Activated CD4-positive, alpha-beta memory T cell treated with anti-CD3 and anti-CD28 coated beads, Interleukin-2, amount 10 ng/mL, durations not matched to agents 7 days and 5 days (primary cell): ENCODE data around the gene NCOR1. TPM values are rescaled to one million over a fixed set of nuclear protein-coding genes. Genes with fewer than 3 reads are reported as not detected.

Source experiments
- CTCF ChIA-PET: fragments of 350-600 bp; sonication (Branson Sonifier 250); formaldehyde crosslinking; loops from one replicate; lab custom pipeline; 2021; ENCODE audit warnings: antibody characterized with exemption, inconsistent platforms; lab: Charles Lee
- POLR2A ChIA-PET: fragments of 350-600 bp; sonication (Branson Sonifier 250); formaldehyde crosslinking; loops from one replicate; lab custom pipeline; 2021; ENCODE audit warnings: antibody characterized with exemption; lab: Charles Lee
- DNase-seq: peaks from one replicate; pipeline ENCODE4 v3.0.0-alpha.2; 2020
- H3K27ac Mint-ChIP-seq: one replicate; pipeline ENCODE4 v1.8.0; 2021; ENCODE audit warnings: mild to moderate bottlenecking, mixed read lengths
- H3K27me3 Mint-ChIP-seq: one replicate; pipeline ENCODE4 v1.8.0; 2021; ENCODE audit warnings: mixed read lengths
- H3K36me3 Mint-ChIP-seq: one replicate; pipeline ENCODE4 v1.8.0; 2021; ENCODE audit warnings: low read depth, mixed read lengths
- H3K4me1 Mint-ChIP-seq: one replicate; pipeline ENCODE4 v1.8.0; 2021; ENCODE audit warnings: mixed read lengths
- H3K4me3 Mint-ChIP-seq: one replicate; pipeline ENCODE4 v1.8.0; 2021; ENCODE audit warnings: mild to moderate bottlenecking, mixed read lengths
- H3K9me3 Mint-ChIP-seq: one replicate; pipeline ENCODE4 v1.8.0; 2021; ENCODE audit warnings: mixed read lengths
- total RNA-seq, 2 experiments: library from RNA; stranded (reverse); gene quantifications; one replicate each; pipeline ENCODE4 v1.2.3, GENCODE V29; 2021

The NCOR1 gene
- 100 to 1,000 TPM; 136 to 141 TPM for total RNA-seq

DNA sequence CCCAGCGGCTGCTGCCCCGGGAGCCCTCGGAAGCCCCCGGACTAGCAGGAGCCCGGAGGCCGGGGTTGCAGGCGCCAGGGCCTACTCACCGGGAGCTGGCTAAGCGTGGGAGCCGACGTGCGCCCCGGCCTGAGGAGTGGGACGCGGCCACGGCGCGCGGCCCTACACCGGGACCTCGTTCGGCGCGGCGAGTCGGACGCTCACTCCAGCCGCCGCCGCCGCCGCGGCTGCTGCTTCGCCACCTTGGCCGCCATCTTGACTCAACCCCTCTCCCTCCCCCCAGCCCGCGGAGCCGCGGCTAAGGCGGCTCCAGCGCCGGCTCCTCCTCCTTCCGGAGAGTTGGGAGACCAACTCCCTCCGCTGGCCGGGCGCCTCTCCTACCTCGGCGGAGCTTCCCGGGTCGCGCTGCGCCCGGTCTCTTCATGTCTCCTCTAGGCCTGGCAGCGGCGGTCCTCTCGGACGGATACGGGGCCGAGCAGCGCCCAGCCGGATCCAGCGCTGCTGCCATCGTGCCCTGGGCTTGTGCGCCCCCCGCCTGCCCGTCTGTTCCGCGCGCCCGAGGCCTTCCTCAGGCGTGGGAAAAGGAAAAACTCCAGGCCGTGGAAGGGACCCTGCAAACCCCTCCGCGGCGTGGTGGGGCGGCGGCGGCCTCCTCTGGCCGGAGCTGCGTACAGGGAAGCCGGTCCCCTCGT lies at the start of gene NCOR1:
Gene NCOR1, minus strand, starts transcription at position 262 of the 692 bp plus-strand sequence. CDS start 20,965 bp downstream, outside the sequence.
- peak; percentile 91 for DNase-seq
- Mint-ChIP-seq H3K9me3 (no peaks in the 10 kb centered on the region), H3K36me3 (peaks cover 10% of the 10 kb centered on the region), H3K4me1 (peaks cover 49% of the 10 kb centered on the region), H3K27me3 (no peaks in the 10 kb centered on the region), H3K27ac (peak within 1 kb of the TSS; percentile 77), H3K4me3 (peak within 1 kb of the TSS; percentile 97)
- ChIA-PET CTCF (interaction anchor here (0.6 to 1.3 kb wide), 6 partner anchors 9 to 204 kb away, joined by 3 to 6 read pairs (median 3); no protein-coding TSS in a partner anchor), POLR2A (interaction anchor here (0.7 to 4.3 kb wide), 17 partner anchors 8 to 321 kb away, joined by 3 to 36 read pairs (median 5); partner anchors contain the start of genes CENPV and UBB)

DNA sequence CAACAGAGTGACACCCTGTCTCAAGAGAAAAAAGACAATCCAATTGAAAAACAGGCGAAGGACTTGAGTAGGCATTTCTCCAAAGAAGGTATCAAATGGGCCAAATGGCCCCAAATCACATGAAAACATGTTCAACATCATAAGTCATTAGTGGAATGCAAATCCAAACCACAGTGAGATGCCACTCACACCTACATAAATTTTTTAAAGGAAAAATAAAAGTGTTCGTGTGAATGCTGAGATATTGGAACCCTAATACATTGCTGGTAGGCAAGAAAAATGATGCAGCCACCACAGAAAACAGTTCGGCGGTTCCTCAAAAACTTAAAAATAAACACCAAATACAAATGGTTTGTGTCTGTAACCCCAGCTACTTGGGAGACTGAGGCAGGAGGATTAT lies 46.9 kb upstream of the NCOR1 start:
- no peak overlapping the region for H3K4me3 Mint-ChIP-seq
- DNase-seq: no peak
- H3K9me3 Mint-ChIP-seq: peaks cover 6% of the 10 kb centered on the region
- peaks cover 13% of the 10 kb centered on the region for H3K36me3 Mint-ChIP-seq
- H3K27me3 Mint-ChIP-seq: no peaks in the 10 kb centered on the region
- no peak overlapping the region for H3K27ac Mint-ChIP-seq
- CTCF ChIA-PET: no interaction called here
- H3K4me1 Mint-ChIP-seq: peaks cover 5% of the 10 kb centered on the region
- POLR2A ChIA-PET: no interaction called here

DNA sequence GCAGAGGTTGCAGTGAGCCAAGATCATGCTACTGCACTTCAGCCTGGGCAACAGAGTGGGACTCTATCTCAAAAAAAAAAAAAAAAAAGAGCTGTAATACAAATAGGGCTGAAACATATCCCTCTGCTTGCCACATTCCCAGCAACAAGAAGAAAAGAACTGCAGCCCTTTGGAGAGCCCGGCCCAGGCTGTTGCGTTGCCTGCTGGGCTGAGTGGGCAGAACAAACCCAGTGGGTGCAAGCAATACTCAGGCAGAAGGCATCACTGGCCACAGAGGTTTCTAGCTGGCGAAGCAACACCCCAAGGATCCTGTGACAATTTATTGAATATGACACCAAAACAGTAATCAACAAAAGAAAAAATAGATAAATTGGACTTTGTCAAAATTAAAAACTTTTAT lies 45.7 kb upstream of the NCOR1 start:
- no peak overlapping the region for H3K4me3 Mint-ChIP-seq

DNA sequence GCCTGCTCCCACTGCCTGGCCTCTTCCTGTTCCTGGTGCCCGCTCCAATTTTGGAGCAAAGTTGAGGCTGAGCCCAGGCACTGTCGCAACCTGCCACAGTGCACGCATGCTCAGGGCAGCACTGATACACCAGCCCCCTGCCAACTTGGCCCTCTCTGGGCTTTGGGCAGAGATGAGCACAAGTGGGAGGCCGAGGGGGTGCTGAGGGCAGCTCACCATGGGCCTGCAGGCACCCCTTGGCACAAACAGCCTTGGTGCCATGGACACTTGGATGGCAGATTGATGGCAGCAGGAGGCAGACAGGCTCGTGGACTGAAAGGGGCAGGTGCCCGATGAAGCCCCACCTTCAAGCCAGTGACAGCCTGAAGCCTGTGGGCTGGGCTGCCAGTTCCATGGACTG lies 44.6 kb upstream of the NCOR1 start:
- H3K27me3 Mint-ChIP-seq: no peaks in the 10 kb centered on the region
- CTCF ChIA-PET: no interaction called here
- no peak for DNase-seq
- H3K4me1 Mint-ChIP-seq: peaks cover 8% of the 10 kb centered on the region
- H3K4me3 Mint-ChIP-seq: no peak overlapping the region
- no peak overlapping the region for H3K27ac Mint-ChIP-seq
- peaks cover 3% of the 10 kb centered on the region for H3K9me3 Mint-ChIP-seq
- peaks cover 7% of the 10 kb centered on the region for H3K36me3 Mint-ChIP-seq
- POLR2A ChIA-PET: no interaction called here

More for the DNA sequence above, 45.7 kb upstream of the NCOR1 start:
- no peak for DNase-seq
- ChIA-PET CTCF (interaction anchor here (1.2 kb wide), 1 partner anchor 192 kb away, joined by 4 read pairs; no protein-coding TSS in a partner anchor), POLR2A (no interaction called here)
- Mint-ChIP-seq H3K27ac (no peak overlapping the region), H3K27me3 (no peaks in the 10 kb centered on the region), H3K4me1 (peaks cover 2% of the 10 kb centered on the region), H3K9me3 (peaks cover 6% of the 10 kb centered on the region), H3K36me3 (peaks cover 11% of the 10 kb centered on the region)

DNA sequence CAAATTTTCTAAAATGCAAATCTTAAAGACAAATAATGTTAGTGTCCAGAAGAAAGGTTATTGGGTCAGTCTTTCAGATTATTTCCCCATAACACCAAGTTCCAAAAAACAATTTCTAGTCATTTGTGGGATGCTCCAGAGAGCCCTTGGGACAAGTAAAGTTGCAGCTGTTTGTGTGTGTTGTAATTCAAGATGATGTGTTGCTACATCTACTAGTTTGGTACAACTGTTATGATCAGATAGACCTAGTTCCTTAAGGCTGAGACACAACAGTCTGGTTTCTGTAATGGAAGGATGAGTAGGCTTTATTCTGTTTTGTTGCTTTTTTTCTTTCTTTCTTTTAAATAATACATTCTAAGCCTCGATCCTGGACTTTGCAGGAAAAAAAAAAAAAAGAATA lies 43.6 kb upstream of the NCOR1 start:
- no peaks in the 10 kb centered on the region for H3K27me3 Mint-ChIP-seq
- POLR2A ChIA-PET: no interaction called here
- CTCF ChIA-PET: no interaction called here

DNA sequence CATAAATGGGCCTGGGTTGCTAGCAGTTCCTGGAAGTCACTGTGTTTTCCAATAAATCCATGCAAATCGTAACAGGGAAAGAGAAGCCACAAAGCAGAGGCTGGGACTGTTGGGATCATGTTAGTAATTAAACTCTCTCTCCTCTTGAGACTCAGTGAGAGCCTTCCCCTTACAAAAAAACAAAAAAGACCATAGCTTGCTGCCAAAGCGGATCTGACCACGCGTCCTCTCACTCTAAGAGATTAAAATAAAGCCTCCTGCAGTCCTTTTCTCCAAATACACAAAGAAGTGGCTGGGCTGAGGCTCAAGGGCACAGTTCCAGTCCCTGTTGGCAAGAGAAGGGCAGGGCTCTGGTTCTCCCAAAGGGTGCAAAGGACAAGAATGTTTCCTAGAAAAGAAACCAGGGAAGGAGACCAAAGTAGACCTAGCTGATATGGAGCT lies 40.2 kb upstream of the NCOR1 start:
- DNase-seq: no peak
- Mint-ChIP-seq H3K4me1 (peaks cover 12% of the 10 kb centered on the region), H3K27me3 (no peaks in the 10 kb centered on the region), H3K36me3 (peaks cover 5% of the 10 kb centered on the region), H3K27ac (no peak overlapping the region), H3K9me3 (peaks cover 2% of the 10 kb centered on the region), H3K4me3 (no peak overlapping the region)
- ChIA-PET CTCF (no interaction called here), POLR2A (no interaction called here)

More for the DNA sequence above, 43.6 kb upstream of the NCOR1 start:
- H3K4me3 Mint-ChIP-seq: no peak overlapping the region
- H3K36me3 Mint-ChIP-seq: peaks cover 5% of the 10 kb centered on the region
- no peak for DNase-seq
- H3K9me3 Mint-ChIP-seq: peaks cover 2% of the 10 kb centered on the region
- no peak overlapping the region for H3K27ac Mint-ChIP-seq
- H3K4me1 Mint-ChIP-seq: peaks cover 7% of the 10 kb centered on the region

DNA sequence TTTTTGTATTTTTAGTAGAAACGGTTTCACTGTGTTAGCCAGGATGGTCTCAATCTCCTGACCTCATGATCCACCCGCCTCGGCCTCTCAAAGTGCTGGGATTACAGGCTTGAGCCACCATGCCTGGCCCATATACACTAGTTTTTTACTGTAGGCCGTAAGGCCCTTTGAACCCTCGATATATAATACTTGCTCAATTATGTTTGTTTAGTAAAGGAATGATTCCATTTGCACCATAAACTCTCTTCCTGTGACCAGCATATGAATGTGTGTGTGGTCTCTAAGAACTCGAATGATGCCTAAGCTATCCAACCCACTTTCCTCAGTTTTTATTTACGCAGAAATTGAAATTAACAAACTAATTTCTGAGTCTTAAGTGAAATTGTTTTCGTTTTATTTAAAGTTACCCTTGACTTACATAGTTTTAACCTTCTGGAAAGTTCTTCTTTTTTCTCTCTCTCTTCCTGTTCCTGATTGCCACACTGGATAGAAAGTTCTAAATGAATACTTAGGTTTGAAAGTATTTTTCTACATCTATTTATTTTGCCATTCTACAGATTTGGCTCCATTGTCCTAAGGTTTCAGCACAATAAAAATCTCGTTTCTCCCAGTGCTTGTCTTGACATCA lies 39.6 kb upstream of the NCOR1 start:
- no peak for DNase-seq
- no peak overlapping the region for H3K4me3 Mint-ChIP-seq
- peaks cover 1% of the 10 kb centered on the region for H3K9me3 Mint-ChIP-seq
- peaks cover 4% of the 10 kb centered on the region for H3K36me3 Mint-ChIP-seq
- CTCF ChIA-PET: no interaction called here
- no peak overlapping the region for H3K27ac Mint-ChIP-seq
- POLR2A ChIA-PET: no interaction called here
- H3K4me1 Mint-ChIP-seq: peaks cover 12% of the 10 kb centered on the region
- no peaks in the 10 kb centered on the region for H3K27me3 Mint-ChIP-seq

DNA sequence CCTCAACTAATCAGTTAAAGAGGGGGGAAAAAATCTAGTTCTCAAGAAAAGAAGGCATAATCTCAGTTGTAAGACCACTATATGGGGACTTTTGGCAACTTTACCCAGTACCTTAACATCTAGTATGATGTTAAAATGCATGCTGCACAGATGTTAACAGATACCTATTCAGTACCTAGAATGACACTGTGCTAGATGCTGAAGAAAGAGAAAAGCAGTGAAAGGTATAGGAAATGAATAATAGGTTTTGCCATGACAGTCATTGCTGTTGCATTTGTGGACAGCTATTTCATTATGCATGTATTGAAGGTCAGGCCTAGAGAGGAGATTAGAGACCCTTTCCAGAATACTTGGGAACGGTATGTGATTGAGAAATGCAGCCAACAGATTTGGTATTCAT lies 36.2 kb upstream of the NCOR1 start:
- Mint-ChIP-seq H3K4me1 (peaks cover 12% of the 10 kb centered on the region), H3K27ac (no peak overlapping the region), H3K9me3 (no peaks in the 10 kb centered on the region), H3K27me3 (no peaks in the 10 kb centered on the region), H3K4me3 (no peak overlapping the region), H3K36me3 (peaks cover 8% of the 10 kb centered on the region)
- no peak for DNase-seq
- ChIA-PET POLR2A (interaction anchor here (0.6 kb wide), 1 partner anchor 98 kb away, joined by 3 read pairs; no protein-coding TSS in a partner anchor), CTCF (interaction anchor here (0.6 kb wide), 1 partner anchor 189 kb away, joined by 3 read pairs; no protein-coding TSS in a partner anchor)

DNA sequence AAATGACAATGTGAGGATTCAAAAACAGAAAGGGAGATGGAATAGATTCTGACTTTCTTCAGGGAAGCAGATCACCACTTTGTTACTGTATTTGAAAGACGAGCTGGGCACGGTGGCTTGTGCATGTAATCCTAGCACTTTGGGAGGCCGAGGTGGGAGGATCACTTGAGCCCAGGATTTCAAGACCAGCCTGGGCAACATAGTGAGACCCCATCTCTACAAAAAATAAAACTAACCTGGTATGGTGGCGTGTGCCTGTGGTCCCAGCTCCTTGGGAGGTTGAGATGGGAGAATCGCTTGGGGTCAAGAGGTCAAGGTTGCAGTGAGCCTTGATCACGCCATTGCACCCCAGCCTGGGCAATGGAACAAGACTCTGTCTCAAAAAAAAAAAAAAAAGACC lies 35.7 kb upstream of the NCOR1 start:
- Mint-ChIP-seq H3K4me1 (peaks cover 12% of the 10 kb centered on the region), H3K27ac (no peak overlapping the region), H3K4me3 (no peak overlapping the region), H3K27me3 (no peaks in the 10 kb centered on the region), H3K36me3 (peaks cover 8% of the 10 kb centered on the region), H3K9me3 (no peaks in the 10 kb centered on the region)
- ChIA-PET POLR2A (interaction anchor here (0.6 kb wide), 1 partner anchor 97 kb away, joined by 3 read pairs; no protein-coding TSS in a partner anchor), CTCF (interaction anchor here (0.6 kb wide), 1 partner anchor 188 kb away, joined by 3 read pairs; no protein-coding TSS in a partner anchor)
- DNase-seq: no peak

DNA sequence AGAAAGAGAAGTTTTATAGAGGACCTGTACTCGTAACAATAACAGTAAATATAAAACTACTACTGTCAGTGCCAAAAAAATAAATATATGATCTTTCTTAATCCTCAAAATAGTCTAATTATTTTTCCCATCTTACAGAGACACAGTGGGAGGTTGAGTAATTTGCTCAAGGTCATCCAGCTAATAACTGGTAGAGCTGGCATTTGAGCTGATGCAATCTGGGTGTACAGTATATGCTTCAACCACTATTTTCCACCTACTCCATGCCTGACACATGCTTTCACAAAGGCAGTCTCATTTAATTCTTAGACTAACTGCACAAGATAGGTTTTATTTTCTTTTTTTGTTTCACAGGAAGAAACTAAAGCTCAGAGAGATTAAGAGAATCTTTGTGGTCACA lies 35.3 kb upstream of the NCOR1 start:
- no peak overlapping the region for H3K4me3 Mint-ChIP-seq

DNA sequence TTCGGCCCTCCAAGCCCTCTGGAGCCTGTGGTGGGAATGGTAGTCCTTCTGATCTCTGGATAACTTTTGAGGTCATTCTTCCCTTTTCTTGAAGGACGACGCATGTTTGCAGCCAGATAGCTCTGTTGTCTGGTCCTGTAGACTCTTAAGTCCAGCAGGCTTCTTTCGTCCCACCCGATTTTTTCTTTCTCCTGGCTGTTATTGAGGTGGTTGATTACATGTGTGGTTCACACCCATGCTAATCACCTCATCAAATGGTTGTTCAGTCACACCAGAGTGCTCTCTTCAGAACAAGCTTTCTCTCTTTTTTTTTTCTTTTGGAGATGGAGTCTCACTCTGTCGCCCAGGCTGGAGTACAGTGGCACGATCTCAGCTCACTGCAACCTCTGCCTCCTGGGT lies 32.3 kb upstream of the NCOR1 start:
- H3K27ac Mint-ChIP-seq: no peak overlapping the region
- no peak for DNase-seq
- H3K4me1 Mint-ChIP-seq: peaks cover 17% of the 10 kb centered on the region
- ChIA-PET CTCF (no interaction called here), POLR2A (no interaction called here)
- H3K36me3 Mint-ChIP-seq: peaks cover 8% of the 10 kb centered on the region
- H3K4me3 Mint-ChIP-seq: no peak overlapping the region
- no peaks in the 10 kb centered on the region for H3K27me3 Mint-ChIP-seq
- H3K9me3 Mint-ChIP-seq: no peaks in the 10 kb centered on the region

More for the DNA sequence above, 35.3 kb upstream of the NCOR1 start:
- DNase-seq: no peak
- CTCF ChIA-PET: no interaction called here
- Mint-ChIP-seq H3K27me3 (no peaks in the 10 kb centered on the region), H3K27ac (no peak overlapping the region), H3K9me3 (no peaks in the 10 kb centered on the region), H3K36me3 (peaks cover 8% of the 10 kb centered on the region), H3K4me1 (peaks cover 8% of the 10 kb centered on the region)
- POLR2A ChIA-PET: no interaction called here

DNA sequence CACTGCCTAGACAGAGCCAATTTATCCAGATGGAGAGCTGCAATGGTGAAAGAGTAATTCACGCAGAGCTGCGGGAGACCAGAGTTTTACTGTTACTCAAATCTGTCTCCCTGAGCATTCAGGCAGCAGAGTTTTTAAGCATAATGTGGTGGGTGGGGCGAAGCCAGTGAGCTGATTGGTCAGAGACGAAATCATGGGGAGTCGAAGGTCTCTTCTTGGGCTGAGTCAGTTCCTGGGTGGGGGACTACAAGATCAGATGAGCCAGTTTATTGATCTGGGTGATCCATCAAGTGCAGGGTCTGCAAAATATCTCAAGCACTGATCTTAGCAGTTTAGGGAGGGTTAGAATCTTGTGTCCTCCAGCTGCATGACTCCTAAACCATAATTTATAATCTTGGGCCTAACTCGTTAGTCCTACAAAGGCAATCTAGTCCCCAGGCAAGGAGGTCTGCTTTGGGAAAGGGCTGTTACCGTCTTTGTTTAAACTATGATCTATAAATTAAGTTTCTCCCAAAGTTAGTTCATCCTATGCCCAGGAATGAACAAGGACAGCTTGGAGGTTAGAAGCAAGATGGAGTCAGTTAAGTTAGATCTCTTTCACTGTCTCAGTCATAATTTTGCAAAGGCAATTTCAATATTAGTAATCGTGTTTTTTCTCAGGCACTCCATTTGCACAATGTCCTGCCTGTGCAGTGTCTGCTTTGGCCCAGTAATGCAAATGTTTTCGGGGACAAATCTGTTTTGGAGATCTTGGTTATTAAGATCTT lies 28.6 kb upstream of the NCOR1 start:
- H3K27me3 Mint-ChIP-seq: no peaks in the 10 kb centered on the region
- H3K36me3 Mint-ChIP-seq: peaks cover 8% of the 10 kb centered on the region
- H3K9me3 Mint-ChIP-seq: no peaks in the 10 kb centered on the region
- peak overlapping the region; percentile 13 for H3K27ac Mint-ChIP-seq
- ChIA-PET POLR2A (interaction anchor here (1.1 to 1.2 kb wide), 2 partner anchors 29 to 52 kb away, joined by 3 read pairs; partner anchors contain the start of gene NCOR1), CTCF (no interaction called here)
- H3K4me3 Mint-ChIP-seq: no peak overlapping the region
- peaks cover 13% of the 10 kb centered on the region for H3K4me1 Mint-ChIP-seq
- peak; percentile 23 for DNase-seq
